Stomach smooth muscle (tissue), 2 donors: ENCODE results near the gene MAP3K14.

Experiments used
- H3K27ac ChIP-seq: one replicate; pipeline ENCODE4 v1.7.0; 2013; ENCODE audit warnings: mild to moderate bottlenecking, low read length, inconsistent platforms
- H3K27me3 ChIP-seq, 2 donors: one replicate each; pipeline ENCODE4 v1.7.0; 2013; ENCODE audit warnings: low read length in 2 of 2; ENCODE audit not compliant: insufficient read depth in 2 of 2, control insufficient read depth in 1 of 2
- H3K36me3 ChIP-seq, 2 donors: one replicate each; pipeline ENCODE4 v1.7.0; 2013; ENCODE audit warnings: low read length in 2 of 2; ENCODE audit not compliant: control insufficient read depth in 2 of 2, insufficient read depth in 2 of 2
- H3K4me1 ChIP-seq: one replicate; pipeline ENCODE4 v1.7.0; 2013; ENCODE audit warnings: low read length; ENCODE audit not compliant: control insufficient read depth, insufficient read depth
- H3K4me3 ChIP-seq, 2 donors: one replicate each; pipeline ENCODE4 v1.7.0; 2013; ENCODE audit warnings: low read length in 2 of 2
- H3K9ac ChIP-seq, 2 donors: one replicate each; pipeline ENCODE4 v1.7.0; 2013; ENCODE audit warnings: low read length in 2 of 2, mild to moderate bottlenecking in 1 of 2
- H3K9me3 ChIP-seq, 2 donors: one replicate each; pipeline ENCODE4 v1.7.0; 2013; ENCODE audit warnings: low read length in 2 of 2; ENCODE audit not compliant: control insufficient read depth in 2 of 2
- donor health status: healthy.
- donor health status: Pancreatic carcinoma.

Gene MAP3K14

GRCh38 chr17:45276031-45276430, 40.8 kb downstream of the MAP3K14 start:
- Histone ChIP-seq H3K27me3 (no peaks in the 10 kb centered on the region), H3K9ac (no peak overlapping the region), H3K4me3 (no peak overlapping the region), H3K9me3 (no peaks in the 10 kb centered on the region), H3K27ac (peak overlapping the region; percentile 46), H3K36me3 (peaks cover 23 to 30% of the 10 kb centered on the region in 2 donors), H3K4me1 (peaks cover 39% of the 10 kb centered on the region)

- Histone ChIP-seq H3K4me3 (no peak overlapping the region), H3K4me1 (peaks cover 34% of the 10 kb centered on the region), H3K27ac (no peak overlapping the region), H3K9me3 (no peaks in the 10 kb centered on the region), H3K27me3 (no peaks in the 10 kb centered on the region), H3K9ac (no peak overlapping the region), H3K36me3 (peaks cover 38 to 46% of the 10 kb centered on the region in 2 donors)
These were observed 42.8 kb downstream of the MAP3K14 start for GRCh38 chr17:45274033-45274432.

GRCh38 chr17:45273551-45273957, 43.3 kb downstream of the MAP3K14 start:
- H3K36me3 ChIP-seq = peaks cover 41 to 50% of the 10 kb centered on the region in 2 donors
- no peak overlapping the region for H3K4me3 ChIP-seq
- H3K9me3 ChIP-seq = no peaks in the 10 kb centered on the region
- peaks cover 31% of the 10 kb centered on the region for H3K4me1 ChIP-seq
- H3K27ac ChIP-seq = no peak overlapping the region
- H3K9ac ChIP-seq = peak overlapping the region in 1 of 2 donors; percentile 36
- no peaks in the 10 kb centered on the region for H3K27me3 ChIP-seq

- Histone ChIP-seq H3K9me3 (no peaks in the 10 kb centered on the region), H3K27me3 (no peaks in the 10 kb centered on the region), H3K4me3 (no peak overlapping the region), H3K4me1 (peaks cover 15% of the 10 kb centered on the region), H3K9ac (no peak overlapping the region), H3K27ac (no peak overlapping the region), H3K36me3 (peaks cover 60 to 68% of the 10 kb centered on the region in 2 donors)
These were observed 45.2 kb downstream of the MAP3K14 start for GRCh38 chr17:45271603-45272002.

GRCh38 chr17:45270828-45271418, 45.9 kb downstream of the MAP3K14 start:
- Histone ChIP-seq H3K27ac (no peak overlapping the region), H3K9me3 (no peaks in the 10 kb centered on the region), H3K9ac (no peak overlapping the region), H3K27me3 (no peaks in the 10 kb centered on the region), H3K36me3 (peaks cover 67 to 74% of the 10 kb centered on the region in 2 donors), H3K4me3 (no peak overlapping the region), H3K4me1 (peaks cover 9% of the 10 kb centered on the region)

- H3K9me3 ChIP-seq = no peaks in the 10 kb centered on the region
- H3K4me3 ChIP-seq = no peak overlapping the region
- peaks cover 8% of the 10 kb centered on the region for H3K4me1 ChIP-seq
- H3K27ac ChIP-seq = no peak overlapping the region
- no peaks in the 10 kb centered on the region for H3K27me3 ChIP-seq
- H3K9ac ChIP-seq = no peak overlapping the region
- H3K36me3 ChIP-seq = peaks cover 74 to 79% of the 10 kb centered on the region in 2 donors
These were observed 46.9 kb downstream of the MAP3K14 start for GRCh38 chr17:45269912-45270311.

GRCh38 chr17:45267436-45268055, 49.3 kb downstream of the MAP3K14 start:
- Histone ChIP-seq H3K27ac (no peak overlapping the region), H3K36me3 (peaks cover 73 to 77% of the 10 kb centered on the region in 2 donors), H3K9me3 (no peaks in the 10 kb centered on the region)

GRCh38 chr17:45266372-45266926, 50.4 kb downstream of the MAP3K14 start:
- Histone ChIP-seq H3K9ac (no peak overlapping the region), H3K36me3 (peaks cover 71% of the 10 kb centered on the region in 2 donors), H3K4me1 (peaks cover 15% of the 10 kb centered on the region), H3K27me3 (no peaks in the 10 kb centered on the region), H3K4me3 (no peak overlapping the region), H3K9me3 (no peaks in the 10 kb centered on the region), H3K27ac (peak overlapping the region; percentile 24)

More at GRCh38 chr17:45267436-45268055, 49.3 kb downstream of the MAP3K14 start:
- no peak overlapping the region for H3K9ac ChIP-seq
- peaks cover 5% of the 10 kb centered on the region for H3K4me1 ChIP-seq
- H3K4me3 ChIP-seq = no peak overlapping the region
- no peaks in the 10 kb centered on the region for H3K27me3 ChIP-seq

GRCh38 chr17:45265821-45266220, 51.0 kb downstream of the MAP3K14 start:
- Histone ChIP-seq H3K9ac (no peak overlapping the region), H3K4me3 (no peak overlapping the region), H3K4me1 (peaks cover 18% of the 10 kb centered on the region), H3K36me3 (peaks cover 68% of the 10 kb centered on the region in 2 donors), H3K27ac (peak overlapping the region; percentile 24), H3K27me3 (no peaks in the 10 kb centered on the region), H3K9me3 (no peaks in the 10 kb centered on the region)

GRCh38 chr17:45264988-45265387, 51.8 kb downstream of the MAP3K14 start:
- H3K27me3 ChIP-seq = no peaks in the 10 kb centered on the region
- H3K36me3 ChIP-seq = peaks cover 60% of the 10 kb centered on the region in 2 donors
- no peak overlapping the region for H3K9ac ChIP-seq
- H3K4me3 ChIP-seq = no peak overlapping the region
- H3K4me1 ChIP-seq = peaks cover 18% of the 10 kb centered on the region
- H3K9me3 ChIP-seq = no peaks in the 10 kb centered on the region
- no peak overlapping the region for H3K27ac ChIP-seq

GRCh38 chr17:45264430-45264829, 52.4 kb downstream of the MAP3K14 start:
- Histone ChIP-seq H3K36me3 (peaks cover 54 to 55% of the 10 kb centered on the region in 2 donors), H3K9me3 (no peaks in the 10 kb centered on the region), H3K9ac (no peak overlapping the region), H3K27me3 (no peaks in the 10 kb centered on the region), H3K27ac (no peak overlapping the region), H3K4me3 (no peak overlapping the region), H3K4me1 (peaks cover 18% of the 10 kb centered on the region)
